NCI-H146 (cell line): Measurements from ENCODE around the gene DNAH12.
"Not testable (repeated sequence)": the region's sequence is repeated elsewhere in the genome, so short reads cannot be mapped to it uniquely, and the experiment has no call there.

ENCODE experiments used
- DNase-seq: peaks from one replicate; lab custom pipeline; 2025; lab: John Stamatoyannopoulos, UW

Gene DNAH12

DNA sequence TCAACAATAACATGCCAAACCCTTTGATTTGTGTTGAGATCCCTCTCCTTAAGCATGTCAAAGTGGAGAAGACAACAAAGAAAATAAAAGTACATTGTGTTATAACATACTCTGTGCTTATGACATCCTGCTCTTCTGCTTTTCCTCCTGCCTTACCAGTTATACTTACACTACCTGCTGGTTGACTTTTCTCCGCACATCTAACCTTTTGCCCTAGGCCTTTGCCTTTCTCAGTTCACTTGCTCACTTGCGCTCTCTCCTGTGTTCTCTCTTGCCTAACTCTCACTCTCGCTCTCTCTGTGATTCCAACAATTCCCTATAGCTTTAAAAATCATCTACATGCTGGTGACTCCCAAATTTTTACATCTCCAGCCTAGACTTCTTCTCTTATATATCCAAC lies 5.7 kb downstream of the DNAH12 start:
- DNase-seq: no peak

DNA sequence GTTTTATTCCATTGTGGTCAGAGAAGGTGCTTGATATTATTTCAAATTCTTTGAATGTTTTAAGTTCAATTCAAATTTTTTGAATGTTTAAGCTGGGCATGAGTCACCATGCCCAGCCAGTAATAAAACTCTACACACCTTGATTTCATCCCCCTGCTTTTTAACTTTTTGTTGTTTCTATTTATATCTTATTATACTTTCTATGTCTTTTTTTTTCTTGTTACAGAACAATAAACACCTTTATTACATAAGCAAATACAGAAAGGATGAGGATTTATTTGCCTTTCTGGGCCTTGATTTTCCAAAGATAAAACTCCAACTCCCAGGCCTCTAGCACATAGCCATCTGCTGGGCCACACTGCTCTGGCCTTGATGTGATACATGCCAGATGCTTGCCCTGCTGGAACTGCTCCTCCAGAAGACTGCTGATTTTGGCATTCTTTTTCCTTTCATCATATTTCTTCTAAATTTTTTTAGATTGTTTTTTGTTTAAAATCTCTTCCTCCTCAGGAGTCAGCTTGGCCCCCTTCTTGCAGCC lies 14.0 kb downstream of the DNAH12 start:
- no peak for DNase-seq

DNA sequence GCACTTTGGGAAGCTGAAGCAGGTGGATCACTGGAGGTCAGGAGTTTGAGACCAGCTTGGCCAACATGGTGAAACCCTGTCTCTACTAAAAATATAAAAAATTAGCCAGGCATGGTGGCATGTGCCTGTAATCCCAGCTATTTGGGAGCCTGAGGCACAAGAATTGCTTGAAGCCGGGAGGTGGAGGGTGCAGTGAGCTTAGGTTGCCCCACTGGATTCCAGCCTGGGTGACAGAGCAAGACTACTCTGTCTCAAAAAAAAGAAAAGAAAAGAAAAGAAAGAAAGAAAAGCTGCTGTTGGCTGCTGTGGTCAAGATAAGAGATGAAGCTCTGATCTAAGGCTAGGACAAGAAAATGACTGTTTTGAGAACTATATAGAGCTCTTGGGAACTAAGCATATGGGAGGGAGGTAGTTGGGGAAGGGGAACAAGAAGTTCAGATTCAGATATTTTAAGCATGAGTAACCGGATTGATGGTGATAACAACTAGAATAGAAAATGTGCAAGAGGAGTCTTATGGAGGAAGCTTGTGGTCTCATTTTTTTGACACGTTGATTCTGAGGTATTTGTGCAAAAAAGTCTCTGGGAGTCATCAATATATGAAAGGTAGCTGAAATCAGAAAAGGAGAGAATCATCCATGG lies 25.7 kb downstream of the DNAH12 start:
- no peak for DNase-seq

DNA sequence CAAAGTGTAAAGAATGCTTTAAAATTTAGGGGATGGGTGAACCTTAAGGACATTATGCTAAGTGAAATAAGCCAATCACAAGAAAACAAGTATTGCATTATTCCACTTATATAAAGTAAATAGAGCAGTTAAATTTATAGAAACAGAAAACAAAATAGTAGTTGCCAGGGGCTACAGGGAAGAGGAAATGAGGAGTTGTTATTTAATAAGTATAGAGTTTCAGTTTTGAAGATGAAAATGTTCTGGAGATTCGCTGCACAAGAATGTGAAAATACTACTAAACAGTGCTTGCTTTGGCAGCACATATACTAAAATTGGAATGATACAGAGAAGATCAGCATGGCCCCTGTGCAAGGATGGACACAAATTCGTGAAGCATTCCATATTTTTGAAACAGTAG lies 32.0 kb downstream of the DNAH12 start:
- no peak for DNase-seq

DNA sequence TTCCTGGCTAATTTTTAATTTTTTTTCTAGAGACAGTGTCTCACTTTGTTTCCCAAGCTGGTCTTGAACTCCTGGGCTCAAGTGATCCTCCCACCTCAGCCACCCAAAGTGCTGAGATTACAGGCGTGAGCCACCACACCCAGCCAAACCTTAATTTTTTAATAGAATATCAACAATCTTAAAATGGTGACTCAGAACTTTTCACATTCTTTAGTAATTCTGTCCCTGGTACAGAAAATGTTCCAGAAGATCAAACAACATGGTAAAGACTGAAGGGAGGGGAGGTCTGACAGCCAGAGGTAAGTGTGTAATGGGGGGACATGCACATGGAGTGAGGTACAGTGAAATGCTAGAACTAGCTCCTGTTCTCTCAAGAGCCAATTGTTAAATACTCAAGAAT lies 38.2 kb downstream of the DNAH12 start:
- DNase-seq: no peak

DNA sequence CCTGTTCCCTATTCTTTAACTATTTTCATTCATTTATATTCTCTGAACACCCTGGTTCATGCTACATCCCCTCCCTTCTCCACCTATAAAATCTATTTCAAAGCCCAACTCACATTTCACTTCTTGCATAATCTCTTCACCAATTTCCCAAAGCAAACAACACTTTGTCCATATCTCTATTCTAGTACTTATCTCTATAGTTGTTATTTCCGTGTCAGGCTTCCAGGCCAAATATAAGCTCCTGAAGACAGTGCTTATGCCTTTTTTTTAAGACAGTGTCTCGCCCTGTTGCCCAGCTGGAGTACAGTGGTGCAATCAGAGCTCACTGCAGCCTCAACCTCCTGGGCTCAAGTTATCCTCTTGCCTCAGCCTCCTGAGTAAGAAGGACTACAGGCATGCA lies 43.6 kb downstream of the DNAH12 start:
- DNase-seq: no peak

DNA sequence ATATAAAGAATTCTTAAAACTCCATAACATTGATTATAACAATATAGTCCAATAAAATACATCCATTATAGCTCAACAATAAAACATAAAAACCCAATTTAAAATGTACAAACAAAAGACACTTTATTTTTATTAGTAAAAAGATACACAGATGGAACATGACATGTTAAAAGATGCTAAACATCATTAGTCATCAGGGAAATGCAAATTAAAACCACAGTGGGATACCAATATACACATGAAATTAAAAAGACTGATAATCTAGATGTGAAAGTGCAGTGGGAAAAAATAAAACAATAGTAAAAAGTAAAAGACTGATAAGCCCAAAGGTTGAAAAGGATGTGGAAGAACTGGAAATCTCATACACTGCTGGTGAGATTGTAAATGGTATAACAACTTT lies 46.2 kb downstream of the DNAH12 start:
- no peak for DNase-seq

DNA sequence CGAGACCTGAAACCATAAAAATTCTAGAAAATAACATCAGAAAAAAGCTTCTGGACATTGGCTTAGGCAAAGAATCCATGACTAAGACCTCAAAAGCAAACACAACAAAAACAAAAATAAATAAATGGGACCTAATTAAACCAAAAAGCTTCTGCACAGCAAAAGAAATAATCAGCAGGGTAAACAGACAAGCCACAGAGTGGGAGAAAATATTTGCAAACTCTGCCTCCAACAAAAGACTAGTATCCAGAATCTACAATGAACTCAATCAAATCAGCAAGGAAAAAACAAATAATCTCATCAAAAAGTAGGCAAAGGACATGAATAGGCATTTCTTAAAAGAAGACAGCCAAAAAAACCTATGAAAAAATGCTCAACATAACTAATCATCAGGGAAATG lies 59.6 kb downstream of the DNAH12 start:
- DNase-seq: no peak

DNA sequence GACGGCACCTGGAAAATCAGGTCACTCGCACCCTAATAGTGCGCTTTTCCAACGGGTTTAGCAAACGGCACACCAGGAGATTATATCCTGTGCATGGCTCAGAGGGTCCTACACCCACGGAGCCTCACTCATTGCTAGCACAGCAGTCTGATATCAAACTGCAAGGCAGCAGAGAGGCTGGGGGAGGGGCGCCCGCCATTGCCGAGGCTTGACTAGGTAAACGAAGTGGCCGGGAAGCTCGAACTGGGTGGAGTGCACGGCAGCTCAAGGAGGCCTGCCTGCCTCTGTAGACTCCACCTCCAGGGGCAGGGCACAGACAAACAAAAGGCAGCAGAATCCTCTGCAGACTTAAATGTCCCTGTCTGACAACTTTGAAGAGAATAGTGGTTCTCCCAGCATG lies 67.0 kb downstream of the DNAH12 start:
- DNase-seq: not testable (repeated sequence)

DNA sequence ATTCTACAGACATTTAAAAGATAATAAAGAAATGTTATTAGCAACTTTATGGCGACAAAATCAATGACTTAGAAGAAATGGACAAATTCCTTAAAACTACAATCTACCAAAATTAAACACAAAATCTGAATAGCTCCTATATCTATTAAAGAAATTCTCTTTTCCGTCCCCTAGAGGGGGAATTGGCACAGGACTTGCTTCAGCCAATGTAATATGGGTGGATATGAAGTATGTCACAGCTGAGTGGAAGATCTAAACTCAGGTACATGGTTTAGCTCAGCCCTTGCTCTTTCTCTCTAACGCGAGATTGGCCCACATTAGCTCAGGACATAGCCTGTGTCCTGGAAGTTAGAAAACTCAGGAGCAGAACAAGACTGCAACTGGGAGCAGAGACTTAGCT lies 79.3 kb downstream of the DNAH12 start:
- DNase-seq: no peak

DNA sequence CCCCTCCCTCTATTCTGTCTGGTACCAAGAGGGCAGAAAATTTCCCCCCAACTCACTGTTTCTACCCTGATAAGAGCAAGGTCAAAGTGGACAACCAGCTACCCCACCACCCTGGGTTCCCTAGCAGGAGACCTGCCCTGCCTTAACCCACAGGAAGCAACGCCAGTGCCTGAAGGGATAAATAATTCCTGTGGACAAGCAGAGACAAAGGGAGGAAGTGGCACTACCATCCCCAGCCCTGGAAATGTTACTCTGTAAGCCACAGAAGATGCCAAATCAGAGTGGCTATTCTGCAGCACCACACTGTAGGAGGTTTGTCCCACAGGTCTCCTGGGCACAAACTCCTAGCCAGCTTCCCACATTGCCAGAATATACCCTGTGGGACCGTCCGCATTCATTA lies 80.1 kb downstream of the DNAH12 start:
- DNase-seq: no peak

DNA sequence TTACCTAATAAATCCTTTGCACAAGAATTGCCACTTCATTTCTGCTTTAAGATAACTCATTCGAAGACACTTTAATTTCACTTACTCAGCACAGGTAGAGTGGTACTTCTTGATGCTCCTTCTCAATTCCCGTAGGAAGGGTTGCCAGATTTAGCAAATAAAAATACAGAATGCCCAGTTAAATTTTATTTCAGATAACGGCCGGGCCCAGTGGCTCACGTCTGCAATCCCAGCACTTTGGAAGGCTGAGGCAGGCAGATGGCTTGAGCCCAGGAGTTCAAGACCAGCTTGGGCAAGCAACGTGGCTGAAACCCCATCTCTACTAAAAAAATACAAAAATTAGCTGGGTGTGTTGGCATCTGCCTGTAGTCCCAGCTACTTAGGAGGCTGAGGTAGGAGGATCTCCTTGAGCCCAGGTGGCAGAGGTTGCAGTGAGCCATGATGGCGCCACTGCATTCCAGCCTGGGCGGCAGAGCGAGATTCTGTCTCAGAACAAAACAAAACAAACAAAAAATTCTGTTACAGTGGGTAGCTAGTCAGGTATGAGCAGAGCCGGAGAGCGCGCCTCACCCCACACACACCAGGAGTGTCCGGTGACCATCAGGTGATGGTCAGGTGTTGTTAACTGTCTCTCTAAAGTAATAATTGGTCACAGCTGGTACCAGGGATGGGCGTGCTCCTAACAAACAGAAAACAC lies 92.8 kb downstream of the DNAH12 start:
- DNase-seq: no peak

DNA sequence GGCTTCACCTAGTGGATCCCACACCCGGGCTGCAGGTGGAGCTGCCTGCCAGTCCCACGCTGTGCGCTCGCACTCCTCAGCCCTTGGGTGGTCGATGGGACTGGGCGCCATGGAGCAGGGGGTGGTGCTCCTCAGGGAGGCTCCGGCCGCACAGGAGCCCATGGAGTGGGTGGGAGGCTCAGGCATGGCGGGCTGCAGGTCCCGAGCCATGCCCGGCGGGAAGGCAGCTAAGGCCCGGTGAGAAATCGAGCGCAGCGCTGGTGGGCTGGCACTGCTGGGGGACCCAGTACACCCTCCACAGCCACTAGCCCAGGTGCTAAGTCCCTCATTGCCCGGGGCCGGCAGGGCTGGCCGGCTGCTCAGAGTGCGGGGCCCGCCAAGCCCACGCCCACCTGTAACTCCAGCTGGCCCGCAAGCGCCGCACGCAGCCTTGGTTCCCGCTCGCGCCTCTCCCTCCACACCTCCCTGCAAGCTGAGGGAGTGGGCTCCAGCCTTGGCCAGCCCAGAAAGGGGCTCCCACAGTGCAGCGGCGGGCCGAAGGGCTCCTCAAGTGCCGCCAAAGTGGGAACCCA lies 94.8 kb downstream of the DNAH12 start:
- DNase-seq: not testable (repeated sequence)

DNA sequence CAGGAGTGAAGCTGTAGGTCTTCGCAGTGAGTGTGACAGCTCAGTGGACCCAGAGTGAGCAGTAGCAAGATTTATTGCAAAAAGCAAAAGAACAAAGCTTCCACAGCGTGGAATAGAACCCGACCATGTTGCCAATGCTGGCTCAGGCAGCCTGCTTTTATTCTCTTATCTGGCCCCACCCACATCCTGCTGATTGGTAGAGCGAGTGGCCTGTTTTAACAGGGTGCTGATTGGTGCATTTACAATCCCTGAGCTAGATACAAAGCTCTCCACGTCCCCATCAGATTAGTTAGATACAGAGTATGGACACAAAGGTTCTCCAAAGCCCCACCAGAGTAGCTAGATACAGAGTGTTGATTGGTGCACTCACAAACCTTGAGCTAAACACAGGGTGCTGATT lies 95.7 kb downstream of the DNAH12 start:
- not testable (repeated sequence) for DNase-seq

DNA sequence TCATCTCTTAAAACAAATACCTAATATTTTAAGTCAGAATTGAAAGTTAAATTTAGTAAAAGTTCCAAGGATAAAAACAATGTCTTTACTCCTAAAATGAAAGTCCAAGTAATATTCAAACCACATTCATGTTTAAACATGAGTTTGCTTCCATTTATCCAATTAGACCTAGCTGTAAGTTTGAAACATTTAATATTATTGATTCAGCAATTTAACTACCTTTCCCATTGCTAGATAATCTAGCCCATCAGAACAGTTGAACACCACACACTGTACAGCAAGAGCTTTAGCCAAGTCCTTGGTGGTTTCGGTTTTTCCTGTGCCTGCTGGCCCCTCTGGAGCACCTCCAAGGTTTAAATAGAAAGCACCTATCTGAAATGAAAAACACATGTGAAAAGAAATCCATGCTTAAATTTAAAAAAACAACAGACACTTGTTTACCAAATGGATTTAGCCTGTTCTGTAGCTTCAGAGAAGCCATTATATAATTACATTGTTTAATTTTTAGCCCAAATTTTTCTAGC lies 97.8 kb downstream of the DNAH12 start:
- no peak for DNase-seq

DNA sequence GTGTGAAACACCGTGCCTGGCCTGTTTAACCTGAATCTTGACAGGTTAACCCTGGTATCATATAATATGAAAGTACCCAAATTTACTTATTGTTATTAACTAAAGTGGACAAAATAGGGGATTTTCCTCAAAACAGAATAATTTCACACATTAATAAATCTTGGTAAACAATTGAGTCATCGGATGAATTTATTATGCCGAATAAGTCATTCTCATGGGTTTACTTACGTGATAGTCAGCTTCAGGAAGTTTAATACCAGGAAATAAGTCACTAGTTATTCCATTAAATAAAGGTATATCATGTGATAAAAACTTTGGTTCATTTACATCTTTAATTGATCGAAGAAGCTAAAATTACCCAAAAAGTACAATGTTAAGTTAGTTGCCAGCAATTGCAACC lies 99.7 kb downstream of the DNAH12 start:
- no peak for DNase-seq

DNA sequence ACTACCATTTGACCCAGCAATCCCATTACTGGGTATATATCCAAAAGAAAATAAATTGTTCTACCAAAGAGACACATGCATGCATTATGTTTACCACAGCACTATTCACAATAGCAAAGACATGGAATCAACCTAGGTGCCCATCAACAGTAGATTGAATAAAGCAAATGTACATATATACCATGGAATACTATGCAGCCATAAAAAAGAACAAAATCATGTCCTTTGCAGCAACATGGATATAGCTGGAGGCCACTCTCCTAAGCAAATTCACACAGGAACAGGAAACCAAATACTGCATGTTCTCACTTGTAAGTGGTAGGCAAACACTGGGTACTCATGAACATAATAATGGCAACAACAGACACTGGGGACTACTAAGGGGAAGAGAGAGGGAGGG lies 104.0 kb downstream of the DNAH12 start:
- not testable (repeated sequence) for DNase-seq

DNA sequence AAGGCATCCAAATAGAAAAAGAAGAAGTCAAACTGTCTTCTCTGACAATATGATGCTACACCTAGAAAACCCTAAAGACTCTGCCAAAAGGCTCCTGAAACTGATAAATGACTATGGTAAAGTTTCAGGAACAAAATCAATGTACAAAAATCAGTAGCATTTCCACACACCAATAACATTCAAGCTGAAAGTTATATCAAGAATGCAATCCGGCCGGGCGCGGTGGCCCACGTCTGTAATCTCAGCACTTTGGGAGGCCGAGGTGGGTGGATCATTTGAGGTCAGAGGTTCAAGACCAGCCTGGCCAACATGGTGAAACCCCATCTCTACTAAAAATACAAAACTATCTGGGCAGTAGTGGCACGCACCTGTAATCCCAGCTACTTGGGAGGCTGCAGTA lies 105.7 kb downstream of the DNAH12 start:
- DNase-seq: not testable (repeated sequence)

DNA sequence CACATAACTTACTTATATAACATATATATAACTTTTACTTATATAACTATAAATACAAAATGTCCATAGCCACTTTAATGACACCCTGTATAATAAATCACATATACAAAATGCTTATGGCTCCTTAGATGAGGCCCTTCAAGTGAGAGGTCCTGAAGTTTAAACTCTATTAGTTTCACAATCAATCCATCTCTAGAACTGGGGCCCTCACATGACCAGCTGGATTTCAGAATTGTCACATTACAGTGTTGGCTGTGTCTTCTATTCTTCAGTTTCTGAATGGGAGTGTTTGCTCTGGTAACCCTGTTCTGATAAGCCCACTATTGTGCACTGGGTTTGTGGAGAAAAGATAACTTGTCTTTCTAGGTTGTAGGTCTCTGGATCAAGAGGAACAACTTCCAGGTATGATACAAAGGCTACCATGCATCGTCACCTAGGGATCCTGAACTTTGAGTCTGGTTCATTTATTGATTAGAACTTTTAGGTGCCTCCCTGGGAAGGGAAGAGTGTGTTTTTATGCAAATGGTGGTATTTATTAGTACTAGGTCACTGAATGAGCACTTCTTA lies 107.9 kb downstream of the DNAH12 start:
- DNase-seq: no peak

DNA sequence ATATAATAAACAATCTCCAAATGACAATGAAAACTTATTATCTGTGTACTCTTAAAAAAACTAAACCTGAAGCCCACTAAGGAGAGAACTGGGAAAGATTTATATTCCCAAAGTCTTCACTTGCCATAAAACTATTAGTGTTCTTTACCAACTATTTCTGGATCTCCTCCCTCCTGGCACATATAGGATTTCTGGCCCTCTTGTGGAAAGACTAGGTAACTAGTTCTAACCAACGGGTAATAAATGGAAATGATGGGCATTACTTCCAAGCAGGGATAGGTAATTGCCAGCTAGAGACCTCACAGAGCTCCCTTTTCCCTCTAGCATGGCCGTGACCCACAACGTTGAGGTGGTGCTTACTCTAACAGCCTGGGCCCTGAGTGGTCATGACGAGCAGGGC lies 110.1 kb downstream of the DNAH12 start:
- peak; percentile 15 for DNase-seq

DNA sequence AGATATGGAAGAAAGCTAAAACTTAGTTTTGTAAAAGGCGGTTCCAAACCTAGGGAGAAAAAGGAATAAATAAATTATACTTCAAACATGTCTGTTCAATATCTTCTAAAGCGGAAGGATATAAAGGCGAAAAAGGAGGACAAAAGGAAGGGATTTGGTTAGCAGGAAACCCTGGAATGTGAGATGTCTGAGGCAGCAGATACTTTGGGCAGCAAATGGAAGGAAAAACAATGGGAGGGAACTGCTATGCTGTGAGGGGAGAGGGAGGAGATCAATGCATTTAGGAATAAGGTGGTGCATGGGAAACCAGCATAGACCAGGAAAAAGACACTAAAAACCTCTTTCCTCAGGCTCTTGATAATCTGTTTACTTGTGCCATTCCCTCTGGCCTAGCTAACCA lies 120.8 kb downstream of the DNAH12 start:
- no peak for DNase-seq

DNA sequence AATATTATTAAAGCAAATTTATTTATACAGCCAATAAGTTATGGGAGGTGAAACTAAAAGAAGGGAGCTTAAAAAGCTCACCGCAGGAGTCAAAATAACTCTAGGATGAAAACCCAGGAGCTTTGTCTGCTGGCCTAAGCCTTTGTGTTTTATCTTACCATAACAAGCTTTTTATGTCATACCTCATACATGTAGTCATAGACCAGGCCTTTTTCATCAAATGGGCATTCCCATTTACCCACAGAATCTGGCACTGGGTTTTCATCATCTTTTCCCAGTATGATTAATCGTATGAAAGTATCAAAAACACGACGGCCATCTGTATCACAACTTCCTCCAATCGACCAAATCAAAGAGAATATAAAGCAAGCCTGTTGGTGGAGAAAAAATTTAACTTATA lies 122.8 kb downstream of the DNAH12 start:
- DNase-seq: no peak

DNA sequence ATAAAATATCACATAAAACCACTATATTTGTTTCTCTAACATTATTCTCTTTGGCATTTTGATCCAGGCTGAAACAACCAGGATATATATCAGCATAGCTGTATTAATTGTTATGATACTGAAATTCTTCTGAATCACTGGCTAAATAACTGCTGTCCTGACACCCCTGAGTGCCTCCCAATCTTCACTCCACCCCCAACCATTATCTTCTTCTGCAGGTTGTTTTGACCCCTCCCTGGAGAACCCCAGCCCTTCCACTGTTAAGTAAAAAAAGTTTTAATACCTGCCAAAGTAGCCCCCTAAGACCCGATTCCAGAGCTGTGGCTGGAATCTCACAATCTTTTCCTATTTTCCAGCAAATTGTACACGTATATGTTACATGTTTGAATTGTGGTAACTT lies 124.1 kb downstream of the DNAH12 start:
- DNase-seq: no peak
